Choroid plexus epithelial cell (primary cell): ENCODE results near the gene SSC5D.

Experiments
- DNase-seq: peaks from one replicate; pipeline ENCODE4 v3.0.0-alpha.2; 2010; ENCODE audit warnings: low read depth
- H3K4me3 ChIP-seq: 2 replicates; pipeline ENCODE4 v1.5.1; 2011; ENCODE audit warnings: low read depth, mild to moderate bottlenecking, control low read depth, low read length, moderate library complexity
- CTCF ChIP-seq: conservative IDR thresholded peaks from 2 replicates; pipeline ENCODE4 v1.5.1; 2011; ENCODE audit warnings: low read depth, mild to moderate bottlenecking, control low read depth, inconsistent platforms, low read length, moderate library complexity

The SSC5D gene

GRCh38 chr19:55503502-55504251 lies 15.4 kb downstream of the SSC5D start:
- TF ChIP-seq CTCF, result peak; percentile 93
- peak; percentile 92 for DNase-seq
- H3K4me3 ChIP-seq, result peak overlapping the region; percentile 67

GRCh38 chr19:55504252-55504603 lies 16.0 kb downstream of the SSC5D start:
- peak overlapping the region; percentile 67 for H3K4me3 ChIP-seq
- no peak for TF ChIP-seq CTCF

GRCh38 chr19:55504981-55505380 lies 16.7 kb downstream of the SSC5D start:
- TF ChIP-seq CTCF, result no peak
- DNase-seq, result no peak
- no peak overlapping the region for H3K4me3 ChIP-seq

More at GRCh38 chr19:55504252-55504603, 16.0 kb downstream of the SSC5D start:
- no peak for DNase-seq

- no peak for DNase-seq
- TF ChIP-seq CTCF, result no peak
- H3K4me3 ChIP-seq, result no peak overlapping the region
These were observed 19.9 kb downstream of the SSC5D start for GRCh38 chr19:55508120-55508519.

- peak overlapping the region; percentile 57 for H3K4me3 ChIP-seq
These were observed 28.8 kb downstream of the SSC5D start for GRCh38 chr19:55516878-55517620.

More at GRCh38 chr19:55516878-55517620, 28.8 kb downstream of the SSC5D start:
- TF ChIP-seq CTCF, result peak; percentile 94
- DNase-seq, result peak; percentile 96
